Neural progenitor cell (in vitro differentiated cells): ENCODE measurements around the gene SAMD11. TPM values are rescaled to one million over a fixed set of nuclear protein-coding genes. Genes with fewer than 3 reads are reported as not detected.

ENCODE experiments used
- DNase-seq: peaks from one replicate; pipeline ENCODE4 v3.0.0-alpha.2; 2016; ENCODE audit warnings: low spot score
- H2AFZ ChIP-seq: fragments of 200-600 bp; sonication (generic); replicated peaks from 2 replicates; pipeline ENCODE4 v1.6.1; 2016; ENCODE audit warnings: antibody characterized with exemption
- H3F3A ChIP-seq: fragments of 200-600 bp; sonication (generic); 2 replicates; pipeline ENCODE4 v1.6.1; 2016; ENCODE audit warnings: antibody characterized with exemption, low read depth
- H3K27ac ChIP-seq: fragments of 200-600 bp; sonication (generic); 2 replicates; pipeline ENCODE4 v1.5.1; 2016; ENCODE audit warnings: mild to moderate bottlenecking
- H3K27me3 ChIP-seq: fragments of 200-600 bp; sonication (generic); 2 replicates; pipeline ENCODE4 v1.6.1; 2016; ENCODE audit warnings: mild to moderate bottlenecking, moderate library complexity
- H3K36me3 ChIP-seq: fragments of 200-600 bp; sonication (generic); 2 replicates; pipeline ENCODE4 v1.5.1; 2016
- H3K4me1 ChIP-seq: fragments of 200-600 bp; sonication (generic); 2 replicates; pipeline ENCODE4 v1.6.1; 2016; ENCODE audit warnings: mixed run types
- H3K4me2 ChIP-seq: fragments of 200-600 bp; sonication (generic); 2 replicates; pipeline ENCODE4 v1.6.1; 2016
- H3K4me3 ChIP-seq: fragments of 200-600 bp; sonication (generic); 2 replicates; pipeline ENCODE4 v1.5.1; 2016
- H3K79me2 ChIP-seq: fragments of 200-600 bp; sonication (generic); 2 replicates; pipeline ENCODE4 v1.6.1; 2016; ENCODE audit warnings: low read depth
- H3K9ac ChIP-seq: fragments of 200-600 bp; sonication (generic); 2 replicates; pipeline ENCODE4 v1.6.1; 2016
- H3K9me3 ChIP-seq: fragments of 200-600 bp; sonication (generic); 2 replicates; pipeline ENCODE4 v1.5.1; 2016; ENCODE audit warnings: low read depth
- H4K20me1 ChIP-seq: fragments of 200-600 bp; sonication (generic); 2 replicates; pipeline ENCODE4 v1.6.1; 2016; ENCODE audit warnings: low read depth
- H3K27ac Mint-ChIP-seq: 3 replicates; pipeline ENCODE4 v1.8.0; 2021; ENCODE audit warnings: mixed read lengths
- H3K27me3 Mint-ChIP-seq: 2 replicates; pipeline ENCODE4 v1.8.0; 2022; ENCODE audit warnings: low read depth, mild to moderate bottlenecking, inconsistent platforms, moderate library complexity, mixed read lengths; ENCODE audit not compliant: insufficient read depth
- H3K36me3 Mint-ChIP-seq: 3 replicates; pipeline ENCODE4 v1.8.0; 2021; ENCODE audit warnings: mixed read lengths
- H3K4me1 Mint-ChIP-seq: 3 replicates; pipeline ENCODE4 v1.8.0; 2021; ENCODE audit warnings: mixed read lengths
- H3K4me3 Mint-ChIP-seq: 3 replicates; pipeline ENCODE4 v1.8.0; 2021; ENCODE audit warnings: mild to moderate bottlenecking, moderate library complexity, mixed read lengths
- H3K9me3 Mint-ChIP-seq: 3 replicates; pipeline ENCODE4 v1.8.0; 2020; ENCODE audit warnings: mixed read lengths
- CTCF ChIP-seq: fragments of 200-600 bp; sonication (generic); IDR thresholded peaks from 2 replicates; pipeline ENCODE4 v1.5.1; 2017; ENCODE audit warnings: antibody characterized with exemption, mild to moderate bottlenecking
- EZH2 ChIP-seq: fragments of 200-600 bp; sonication (generic); IDR thresholded peaks from 2 replicates; pipeline ENCODE4 v1.6.1; 2017; ENCODE audit warnings: antibody characterized with exemption, mild to moderate bottlenecking, moderate library complexity
- EZH2phosphoT487 ChIP-seq: fragments of 200-600 bp; sonication (generic); IDR thresholded peaks from 2 replicates; pipeline ENCODE4 v1.6.1; 2017; ENCODE audit warnings: antibody characterized with exemption
- total RNA-seq: library from RNA; depleted of rRNA; stranded (reverse); fragments of >200 nt; gene quantifications from 2 replicates; pipeline ENCODE4 v1.2.3, GENCODE V29; 2015; ENCODE audit warnings: low replicate concordance

The SAMD11 gene
- total RNA-seq, 1 donor from 2014 or later: not detected

- no peaks in the 10 kb centered on the region for H3K36me3 ChIP-seq
- H3K27ac ChIP-seq: no peak overlapping the region
- H3F3A ChIP-seq: peaks cover 13% of the 10 kb centered on the region
- H3K27ac Mint-ChIP-seq: no peak overlapping the region
- no peak overlapping the region for H3K9ac ChIP-seq
- H3K4me1 ChIP-seq: peaks cover 5% of the 10 kb centered on the region
- H3K4me3 ChIP-seq: no peak overlapping the region
- DNase-seq: no peak
- H4K20me1 ChIP-seq: peaks cover 45% of the 10 kb centered on the region
- no peaks in the 10 kb centered on the region for H3K79me2 ChIP-seq
- peaks cover 2% of the 10 kb centered on the region for H3K9me3 Mint-ChIP-seq
- H3K27me3 ChIP-seq: peaks cover 74% of the 10 kb centered on the region
- H2AFZ ChIP-seq: no peak overlapping the region
- H3K27me3 Mint-ChIP-seq: peaks cover 43% of the 10 kb centered on the region
- H3K9me3 ChIP-seq: no peaks in the 10 kb centered on the region
- H3K4me3 Mint-ChIP-seq: peak overlapping the region; percentile 50
- TF ChIP-seq CTCF (no peak), EZH2 (no peak), EZH2phosphoT487 (no peak)
- no peaks in the 10 kb centered on the region for H3K4me1 Mint-ChIP-seq
- no peak overlapping the region for H3K4me2 ChIP-seq
- peaks cover 4% of the 10 kb centered on the region for H3K36me3 Mint-ChIP-seq
Measured at GRCh38 chr1:964691-965525, 41.2 kb downstream of the SAMD11 start.

GRCh38 chr1:965526-966134 lies 41.9 kb downstream of the SAMD11 start:
- peaks cover 2% of the 10 kb centered on the region for H3K9me3 Mint-ChIP-seq
- no peaks in the 10 kb centered on the region for H3K4me1 Mint-ChIP-seq
- H3K27me3 Mint-ChIP-seq: peaks cover 41% of the 10 kb centered on the region

GRCh38 chr1:966135-966703 lies 42.5 kb downstream of the SAMD11 start, which contains the start of gene PLEKHN1:
PLEKHN1 (plus strand) TSS chr1:966482; CDS start chr1:966532, 50 bp downstream.
- Histone ChIP-seq H3K9me3 (no peaks in the 10 kb centered on the region), H3K79me2 (no peaks in the 10 kb centered on the region), H2AFZ (peak within 1 kb of the TSS; percentile 81), H4K20me1 (peaks cover 45% of the 10 kb centered on the region), H3K4me2 (peak within 1 kb of the TSS; percentile 97), H3F3A (peaks cover 13% of the 10 kb centered on the region), H3K36me3 (no peaks in the 10 kb centered on the region), H3K27me3 (peaks cover 74% of the 10 kb centered on the region), H3K4me1 (peaks cover 5% of the 10 kb centered on the region), H3K4me3 (peak within 1 kb of the TSS; percentile 62), H3K27ac (no peak within 1 kb of the TSS), H3K9ac (no peak within 1 kb of the TSS)
- no peak within 1 kb of the TSS for H3K27ac Mint-ChIP-seq
- H3K27me3 Mint-ChIP-seq: peaks cover 41% of the 10 kb centered on the region
- H3K4me3 Mint-ChIP-seq: peak within 1 kb of the TSS; percentile 35
- DNase-seq: no peak
- TF ChIP-seq EZH2phosphoT487: no peak
- H3K36me3 Mint-ChIP-seq: peaks cover 4% of the 10 kb centered on the region
- peaks cover 2% of the 10 kb centered on the region for H3K9me3 Mint-ChIP-seq
- H3K4me1 Mint-ChIP-seq: no peaks in the 10 kb centered on the region

More at GRCh38 chr1:965526-966134, 41.9 kb downstream of the SAMD11 start:
- no peak overlapping the region for H3K27ac ChIP-seq
- peaks cover 4% of the 10 kb centered on the region for H3K36me3 Mint-ChIP-seq
- H2AFZ ChIP-seq: no peak overlapping the region
- no peaks in the 10 kb centered on the region for H3K79me2 ChIP-seq
- TF ChIP-seq EZH2phosphoT487: no peak
- no peak for TF ChIP-seq EZH2
- TF ChIP-seq CTCF: no peak
- H3K4me3 Mint-ChIP-seq: no peak overlapping the region
- no peaks in the 10 kb centered on the region for H3K9me3 ChIP-seq
- H3K4me1 ChIP-seq: peaks cover 5% of the 10 kb centered on the region
- H4K20me1 ChIP-seq: peaks cover 45% of the 10 kb centered on the region
- H3K27ac Mint-ChIP-seq: no peak overlapping the region
- H3K36me3 ChIP-seq: no peaks in the 10 kb centered on the region
- no peak for DNase-seq
- H3K9ac ChIP-seq: no peak overlapping the region
- H3K4me3 ChIP-seq: no peak overlapping the region
- H3K4me2 ChIP-seq: no peak overlapping the region
- H3F3A ChIP-seq: peaks cover 13% of the 10 kb centered on the region
- H3K27me3 ChIP-seq: peaks cover 74% of the 10 kb centered on the region
